Measurements from ENCODE around the gene MAT2A.
"Not testable (repeated sequence)": the region's sequence is repeated elsewhere in the genome, so short reads cannot be mapped to it uniquely, and the experiment has no call there.

The MAT2A gene

DNA sequence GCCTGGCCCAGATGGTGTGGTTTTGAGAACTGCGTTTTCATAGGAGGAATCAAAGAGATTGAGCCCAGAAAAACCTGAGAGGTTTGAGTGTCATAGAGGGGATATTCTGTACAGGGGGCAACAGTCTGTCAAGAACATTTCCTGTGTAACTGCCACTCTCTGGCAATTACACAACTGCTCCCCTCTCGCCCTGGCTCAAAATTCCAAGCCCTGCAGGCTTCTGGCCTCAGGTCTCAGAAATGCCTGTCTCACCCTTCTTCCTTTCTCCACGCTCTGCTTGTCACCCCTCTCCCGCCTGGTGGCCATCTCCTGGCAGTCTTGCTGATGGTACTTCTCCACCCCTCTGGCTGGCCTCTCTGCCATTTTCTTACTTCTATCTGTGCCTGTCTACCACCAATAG lies 49.3 kb downstream of the MAT2A start:
- no peak for DNase-seq (ENCODE audit: extremely low read depth, low read depth)
- H3K4me3 ChIP-seq (replicated peaks; ENCODE audit: low read depth, low read length): no peak overlapping the region
- TF ChIP-seq, protein P1, sequence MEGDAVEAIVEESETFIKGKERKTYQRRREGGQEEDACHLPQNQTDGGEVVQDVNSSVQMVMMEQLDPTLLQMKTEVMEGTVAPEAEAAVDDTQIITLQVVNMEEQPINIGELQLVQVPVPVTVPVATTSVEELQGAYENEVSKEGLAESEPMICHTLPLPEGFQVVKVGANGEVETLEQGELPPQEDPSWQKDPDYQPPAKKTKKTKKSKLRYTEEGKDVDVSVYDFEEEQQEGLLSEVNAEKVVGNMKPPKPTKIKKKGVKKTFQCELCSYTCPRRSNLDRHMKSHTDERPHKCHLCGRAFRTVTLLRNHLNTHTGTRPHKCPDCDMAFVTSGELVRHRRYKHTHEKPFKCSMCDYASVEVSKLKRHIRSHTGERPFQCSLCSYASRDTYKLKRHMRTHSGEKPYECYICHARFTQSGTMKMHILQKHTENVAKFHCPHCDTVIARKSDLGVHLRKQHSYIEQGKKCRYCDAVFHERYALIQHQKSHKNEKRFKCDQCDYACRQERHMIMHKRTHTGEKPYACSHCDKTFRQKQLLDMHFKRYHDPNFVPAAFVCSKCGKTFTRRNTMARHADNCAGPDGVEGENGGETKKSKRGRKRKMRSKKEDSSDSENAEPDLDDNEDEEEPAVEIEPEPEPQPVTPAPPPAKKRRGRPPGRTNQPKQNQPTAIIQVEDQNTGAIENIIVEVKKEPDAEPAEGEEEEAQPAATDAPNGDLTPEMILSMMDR (IDR thresholded peaks at IDR 0.05; ENCODE audit: low read depth, low read length, missing control alignments): no peak

DNA sequence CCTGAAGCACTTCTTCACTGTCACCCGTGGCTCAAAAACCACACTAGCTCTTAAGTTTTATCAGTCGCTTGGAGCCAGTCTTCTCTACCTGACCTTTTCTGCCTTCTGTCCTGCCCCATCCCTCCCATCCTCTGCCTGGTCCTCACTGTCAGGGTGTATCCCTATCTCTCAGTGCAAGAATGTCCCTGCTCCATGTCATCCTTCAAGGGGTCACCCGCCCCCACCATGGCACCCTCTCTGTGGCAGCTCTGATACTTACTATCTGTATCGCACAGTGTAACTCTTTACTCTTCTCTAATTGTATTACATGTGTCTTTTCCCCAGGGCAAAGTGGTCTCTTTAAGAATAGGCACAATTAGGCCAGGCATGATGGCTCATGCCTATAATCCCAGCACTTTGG lies 49.7 kb downstream of the MAT2A start:
- no peak for DNase-seq (ENCODE audit: extremely low read depth, low read depth)
- H3K4me3 ChIP-seq (replicated peaks; ENCODE audit: low read depth, low read length): no peak overlapping the region
- TF ChIP-seq, protein P1 (IDR thresholded peaks at IDR 0.05; ENCODE audit: low read depth, low read length, missing control alignments): no peak

DNA sequence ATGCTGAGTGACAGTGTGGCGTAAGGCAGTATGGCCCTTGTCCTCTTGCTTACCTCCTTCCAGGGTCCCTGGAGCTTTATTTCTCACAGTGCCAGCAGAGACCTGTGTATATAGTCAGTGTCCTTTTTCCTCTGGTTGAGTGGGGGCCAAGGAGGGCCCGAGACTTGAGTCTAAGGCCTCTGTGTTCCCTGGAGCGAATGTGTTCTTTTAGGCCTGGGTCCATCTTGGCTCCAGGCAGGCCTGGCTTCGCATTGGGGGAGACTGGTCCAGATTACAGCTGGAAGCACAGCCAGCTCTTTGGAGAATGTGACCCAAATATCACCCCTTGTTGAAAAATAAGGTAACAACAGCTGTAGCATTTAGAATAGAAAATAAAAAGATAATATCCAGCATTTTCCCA lies 50.2 kb downstream of the MAT2A start:
- no peak overlapping the region for H3K4me3 ChIP-seq (replicated peaks; ENCODE audit: low read depth, low read length)
- DNase-seq (ENCODE audit: extremely low read depth, low read depth): no peak
- TF ChIP-seq, protein P1 (IDR thresholded peaks at IDR 0.05; ENCODE audit: low read depth, low read length, missing control alignments): no peak

DNA sequence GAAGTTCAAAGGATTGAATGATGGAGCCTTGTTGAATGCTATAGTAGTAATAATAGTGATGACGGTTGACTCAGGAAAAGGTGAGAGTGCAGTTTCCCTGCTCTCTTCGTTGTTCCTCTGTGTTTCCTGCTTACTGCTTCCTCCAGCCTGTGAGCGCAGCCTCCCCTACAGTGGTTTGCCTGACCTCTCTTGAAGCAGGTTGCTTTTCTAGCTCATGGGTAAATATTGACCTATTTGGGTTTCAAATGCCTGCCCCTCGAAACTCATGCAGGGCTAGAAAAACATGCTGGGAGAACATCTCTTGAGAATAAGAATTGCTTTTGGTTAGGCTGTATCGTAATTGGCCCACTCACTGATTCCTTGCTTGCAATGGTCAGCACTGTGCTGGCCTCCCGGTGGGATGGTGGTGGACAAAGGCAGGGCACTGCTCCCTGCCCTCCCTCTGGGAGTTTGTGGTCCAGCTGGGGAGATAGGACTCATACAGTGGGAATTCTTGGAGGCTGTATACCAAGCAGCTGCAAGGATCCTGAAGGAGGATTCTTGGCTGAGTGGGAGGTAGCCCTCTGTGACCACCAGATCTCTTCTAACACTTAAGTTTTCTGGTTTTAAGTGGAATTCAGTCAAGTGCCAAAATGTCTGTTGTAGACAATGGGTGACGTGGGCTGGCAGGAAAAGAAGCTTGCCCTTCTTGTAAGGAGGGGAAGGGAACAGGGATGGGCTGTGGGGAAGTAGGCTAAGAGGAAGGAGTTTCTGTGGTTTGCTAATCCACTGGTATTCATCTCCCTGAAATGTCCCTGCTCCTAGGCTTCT lies 51.2 kb downstream of the MAT2A start:
- DNase-seq (ENCODE audit: extremely low read depth, low read depth): no peak
- no peak overlapping the region for H3K4me3 ChIP-seq (replicated peaks; ENCODE audit: low read depth, low read length)
- TF ChIP-seq, protein P1 (IDR thresholded peaks at IDR 0.05; ENCODE audit: low read depth, low read length, missing control alignments): no peak

GRCh38 chr2:85590950-85591349 lies 52.0 kb downstream of the MAT2A start:
- TF ChIP-seq, protein P1 (IDR thresholded peaks at IDR 0.05; ENCODE audit: low read depth, low read length, missing control alignments): no peak
- DNase-seq (ENCODE audit: extremely low read depth, low read depth): no peak
- H3K4me3 ChIP-seq (replicated peaks; ENCODE audit: low read depth, low read length): no peak overlapping the region

DNA sequence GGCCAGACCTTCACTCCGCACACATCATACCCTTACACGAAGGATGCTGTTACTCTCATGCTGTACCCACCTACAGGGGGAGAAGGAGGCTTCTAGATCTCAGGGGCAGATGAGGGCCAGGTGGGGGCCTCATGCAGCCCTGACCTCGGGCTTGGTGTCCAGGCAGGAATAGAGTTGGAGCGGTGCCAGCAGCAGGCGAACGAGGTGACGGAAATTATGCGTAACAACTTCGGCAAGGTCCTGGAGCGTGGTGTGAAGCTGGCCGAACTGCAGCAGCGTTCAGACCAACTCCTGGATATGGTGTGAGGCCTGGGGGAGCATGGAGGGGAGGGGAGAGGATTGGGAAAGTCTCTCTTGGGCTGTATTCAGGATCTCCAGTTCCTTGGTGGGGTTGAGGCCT lies 52.6 kb downstream of the MAT2A start:
- TF ChIP-seq, protein P1 (IDR thresholded peaks at IDR 0.05; ENCODE audit: low read depth, low read length, missing control alignments): no peak
- no peak overlapping the region for H3K4me3 ChIP-seq (replicated peaks; ENCODE audit: low read depth, low read length)
- no peak for DNase-seq (ENCODE audit: extremely low read depth, low read depth)

DNA sequence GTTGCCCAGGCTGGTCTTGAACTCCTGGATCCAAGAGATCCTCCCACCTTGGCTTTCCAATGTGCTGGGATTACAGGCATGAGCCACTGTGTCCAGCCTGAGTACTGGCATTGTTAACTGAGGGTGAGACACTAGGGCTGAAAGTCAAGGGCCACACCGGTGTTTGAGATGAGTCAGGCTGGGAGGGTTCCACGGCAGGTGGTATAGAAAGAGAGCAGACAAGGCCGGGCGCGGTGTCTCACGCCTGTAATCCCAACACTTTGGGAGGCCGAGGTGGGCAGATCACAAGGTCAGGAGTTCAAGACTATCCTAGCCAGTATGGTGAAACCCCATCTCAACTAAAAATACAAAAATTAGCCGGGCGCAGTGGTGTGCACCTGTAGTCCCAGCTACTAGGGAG lies 53.3 kb downstream of the MAT2A start:
- not testable (repeated sequence) for DNase-seq (ENCODE audit: extremely low read depth, low read depth); H3K4me3 ChIP-seq (replicated peaks; ENCODE audit: low read depth, low read length)
